Fibroblast of lung (primary cell): ENCODE data around the gene RNF223.

Experiments used
- CTCF ChIP-seq, 2 donors: IDR thresholded peaks in 1 of 2; conservative IDR thresholded peaks in 1 of 2; 1 replicate in 1 of 2; 2 replicates in 1 of 2; pipeline ENCODE4 v1.5.1; 2011 to 2012; ENCODE audit warnings: low read length in 2 of 2, control low read depth in 1 of 2, inconsistent platforms in 1 of 2, low read depth in 1 of 2, mild to moderate bottlenecking in 1 of 2
- EZH2 ChIP-seq: IDR thresholded peaks from 2 replicates; pipeline ENCODE4 v1.5.1; 2012; ENCODE audit warnings: low read length, control low read depth, mild to moderate bottlenecking; ENCODE audit errors: missing control alignments

- TF ChIP-seq CTCF (conservative IDR thresholded peaks at IDR 0.05 in 1 of 2, IDR thresholded peaks at IDR 0.05 in 1 of 2; ENCODE audit: low read depth in 1 of 2, low read length in 2 of 2) = no peak
- TF ChIP-seq EZH2 = no peak
Observed at GRCh38 chr1:1045129-1045528, 29.0 kb downstream of the RNF223 start.
